Right lobe of liver (tissue), 6 donors: ENCODE measurements around the gene ARSG. TPM values are rescaled to one million over a fixed set of nuclear protein-coding genes. Genes with fewer than 3 reads are reported as not detected.
"Not testable (repeated sequence)": the region's sequence is repeated elsewhere in the genome, so short reads cannot be mapped to it uniquely, and the experiment has no call there.

Experiments
- ATAC-seq, 4 donors: fragments of 200-7000 bp; cut with Tn5 transposase; one replicate each; pipeline ENCODE4 v1.9.1; 2020; ENCODE audit warnings: mild to moderate bottlenecking in 4 of 4, moderate library complexity in 4 of 4
- DNase-seq, 3 donors: peaks; one replicate each; pipeline ENCODE4 v3.0.0-alpha.2; 2020
- H3K27ac ChIP-seq, 3 donors: fragments of 200-600 bp; one replicate each; pipeline ENCODE4 v1.8.0; 2022
- H3K27me3 ChIP-seq, 2 donors: fragments of 200-600 bp; one replicate each; pipeline ENCODE4 v1.8.0; 2022
- H3K36me3 ChIP-seq, 4 donors: fragments of 200-600 bp; sonication (generic) in 1 of 4; one replicate each; pipeline versions ENCODE4 v1.5.1 to v1.8.0; 2017 to 2022; ENCODE audit warnings: control low read depth in 1 of 4
- H3K4me1 ChIP-seq, 4 donors: fragments of 200-600 bp; sonication (generic) in 1 of 4; one replicate each; pipeline versions ENCODE4 v1.5.1 to v1.8.0; 2017 to 2022; ENCODE audit warnings: control low read depth in 1 of 4
- H3K4me3 ChIP-seq, 3 donors: fragments of 200-600 bp; one replicate each; pipeline ENCODE4 v1.8.0; 2022
- H3K9me3 ChIP-seq, 4 donors: fragments of 200-600 bp; sonication (generic) in 1 of 4; one replicate each; pipeline versions ENCODE4 v1.5.1 to v1.8.0; 2017 to 2022; ENCODE audit warnings: control low read depth in 1 of 4
- CTCF ChIP-seq, 4 donors: fragments of 200-600 bp in 3 of 4; fragments of 450-650 bp in 1 of 4; IDR thresholded peaks; one replicate each; pipeline versions ENCODE4 v1.5.1 to v1.8.0; 2016 to 2022; ENCODE audit warnings: antibody characterized with exemption in 4 of 4, mild to moderate bottlenecking in 2 of 4
- POLR2A ChIP-seq: fragments of 450-650 bp; IDR thresholded peaks from one replicate; pipeline ENCODE4 v1.6.1; 2017; ENCODE audit warnings: antibody characterized with exemption, mild to moderate bottlenecking
- WGBS: methylation state at CpG from one replicate; pipeline ENCODE4 v1.1.6; 2018; ENCODE audit warnings: low coverage, low lambda C conversion rate; ENCODE audit not compliant: insufficient coverage; ENCODE audit errors: missing lambda C conversion rate; 5-methylcytosine and 5-hydroxymethylcytosine counted together
- intact Hi-C, 2 donors: fragments of 100-400 bp; cut with DNase I; formaldehyde crosslinking; loops; one replicate each; pipeline versions ENCODE4 v1.11.2 to v1.14.1; 2022
- total RNA-seq, 6 experiments: library from RNA; depleted of rRNA in 2 of 6; stranded (reverse); fragments of >200 nt in 2 of 6; fragmentation: NEBNext Ultra II Directional in 3 of 6; extraction: Animal tissue kit (Norgen Biotek cat#: 25700) in 3 of 6; gene quantifications; one replicate each; pipeline versions ENCODE4 v1.1.0 to v1.2.4, GENCODE V29; 2016 to 2023
- donor health status: DM: no; HTN: yes; CAD: no.
- donor health status: DM: no; HTN: no; CAD: no.
- donor health status: DM: no; HTN: no; CAD: no.
- donor health status: DM: no; HTN: yes; CAD: no.
- donor health status: DM: no; HTN: yes; CAD: no.

Gene ARSG
- total RNA-seq, 6 experiments from 2014 or later = 1.2 to 3.3 (median 2.5) TPM

- WGBS = 8% methylated on average over 2 of the region's 19 CpGs
- ATAC-seq (peak in 3 of 4 donors; percentile 44 to 52 (median 48)), DNase-seq (no peak)
- H3K4me1 ChIP-seq = peaks cover 0 to 7% (median 0%) of the 10 kb centered on the region in 4 donors
- H3K27me3 ChIP-seq = no peaks in the 10 kb centered on the region
- H3K36me3 ChIP-seq = peaks cover 0 to 8% (median 0%) of the 10 kb centered on the region in 4 donors
- H3K9me3 ChIP-seq = no peaks in the 10 kb centered on the region
- TF ChIP-seq POLR2A = no peak
- TF ChIP-seq CTCF (IDR thresholded peaks at IDR 0.05) = no peak
- intact Hi-C loops = no loop called here
- H3K4me3 ChIP-seq = peak overlapping the region; percentile 79 to 90 (median 85)
- H3K27ac ChIP-seq = peak overlapping the region; percentile 88 to 98 (median 90)
Observed at GRCh38 chr17:68248199-68248825, 43.0 kb upstream of the ARSG start.

GRCh38 chr17:68248891-68249290 lies 42.4 kb upstream of the ARSG start:
- H3K36me3 ChIP-seq = peaks cover 0 to 8% (median 0%) of the 10 kb centered on the region in 4 donors
- 75% methylated on average over 5 of the region's 5 CpGs for WGBS
- TF ChIP-seq CTCF (IDR thresholded peaks at IDR 0.05) = no peak
- no peak for TF ChIP-seq POLR2A

DNA sequence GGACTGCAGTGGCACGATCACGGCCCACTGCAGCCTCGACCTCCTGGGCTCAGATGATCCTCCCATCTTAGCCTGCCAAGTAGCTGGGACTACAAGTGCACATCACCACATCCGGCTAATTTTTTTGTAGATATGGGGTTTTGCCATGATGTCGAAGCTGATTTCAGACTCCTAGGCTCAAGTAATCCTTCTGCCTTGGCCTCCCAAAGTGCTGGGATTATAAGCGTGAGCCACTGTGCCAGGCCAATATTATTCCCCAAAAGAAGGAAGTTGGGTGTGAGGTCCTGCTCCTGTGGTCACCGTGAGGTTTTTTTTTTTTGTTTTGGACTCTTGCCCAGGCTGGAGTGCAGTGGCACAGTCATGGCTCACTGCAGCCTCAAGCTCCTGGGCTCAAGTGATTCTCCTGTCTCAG lies 41.9 kb upstream of the ARSG start:
- Histone ChIP-seq H3K4me3 (no peak overlapping the region), H3K36me3 (peaks cover 0 to 8% (median 0%) of the 10 kb centered on the region in 4 donors), H3K9me3 (no peaks in the 10 kb centered on the region), H3K4me1 (peaks cover 0 to 7% (median 0%) of the 10 kb centered on the region in 4 donors), H3K27ac (peak overlapping the region in 2 of 3 donors; percentile 5 to 98), H3K27me3 (no peaks in the 10 kb centered on the region)
- ATAC-seq (no peak), DNase-seq (no peak)
- intact Hi-C loops = no loop called here
- WGBS = 50% methylated on average over 6 of the region's 7 CpGs
- TF ChIP-seq POLR2A = no peak
- no peak for TF ChIP-seq CTCF (IDR thresholded peaks at IDR 0.05)

More at GRCh38 chr17:68248891-68249290, 42.4 kb upstream of the ARSG start:
- intact Hi-C loops = no loop called here
- peak overlapping the region in 2 of 3 donors; percentile 5 to 98 for H3K27ac ChIP-seq
- H3K9me3 ChIP-seq = no peaks in the 10 kb centered on the region
- H3K4me3 ChIP-seq = peak overlapping the region in 1 of 3 donors; percentile 85
- DNase-seq (no peak), ATAC-seq (no peak)
- H3K4me1 ChIP-seq = peaks cover 0 to 7% (median 0%) of the 10 kb centered on the region in 4 donors
- no peaks in the 10 kb centered on the region for H3K27me3 ChIP-seq

- DNase-seq, H3K27ac ChIP-seq, H3K27me3 ChIP-seq, ATAC-seq, intact Hi-C loops, H3K36me3 ChIP-seq, H3K9me3 ChIP-seq, H3K4me3 ChIP-seq: not testable (repeated sequence)
- H3K4me1 ChIP-seq = peaks cover 0 to 26% (median 11%) of the 10 kb centered on the region in 4 donors
- WGBS = 71% methylated on average over 7 of the region's 7 CpGs
Observed at GRCh38 chr17:68253426-68253825, 37.9 kb upstream of the ARSG start.

DNA sequence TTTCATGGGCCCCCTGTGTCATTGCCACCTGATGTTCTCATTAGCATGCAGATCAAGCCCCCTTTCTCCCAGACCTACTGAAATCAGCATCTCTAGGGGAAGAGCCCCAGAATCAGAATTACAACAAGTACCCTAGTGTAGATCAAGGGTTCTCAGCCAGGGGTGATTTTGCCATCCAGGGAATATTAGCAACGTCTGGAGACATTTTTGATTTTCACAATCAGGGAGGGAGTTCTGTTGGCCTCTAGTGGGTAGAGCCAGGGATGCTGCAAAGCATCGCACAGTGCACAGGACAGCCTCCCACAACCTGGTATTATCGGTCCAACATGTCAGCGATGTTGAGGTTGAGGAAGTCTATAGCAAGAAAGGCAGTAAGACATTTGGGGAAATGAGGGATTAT lies 36.1 kb upstream of the ARSG start:
- Histone ChIP-seq H3K9me3 (no peaks in the 10 kb centered on the region), H3K27me3 (no peaks in the 10 kb centered on the region), H3K4me1 (peaks cover 0 to 35% (median 10%) of the 10 kb centered on the region in 4 donors), H3K4me3 (no peak overlapping the region), H3K27ac (peak overlapping the region in 1 of 3 donors; percentile 27), H3K36me3 (peaks cover 0 to 8% (median 0%) of the 10 kb centered on the region in 4 donors)
- WGBS = 47% methylated on average over 4 of the region's 4 CpGs
- TF ChIP-seq POLR2A = no peak
- no peak for TF ChIP-seq CTCF (IDR thresholded peaks at IDR 0.05)
- ATAC-seq = no peak
- intact Hi-C loops = no loop called here
- DNase-seq = no peak
